ENCODE measurements around the gene CACNG6.
"Not testable (repeated sequence)": the region's sequence is repeated elsewhere in the genome, so short reads cannot be mapped to it uniquely, and the experiment has no call there.

The CACNG6 gene, protein sequence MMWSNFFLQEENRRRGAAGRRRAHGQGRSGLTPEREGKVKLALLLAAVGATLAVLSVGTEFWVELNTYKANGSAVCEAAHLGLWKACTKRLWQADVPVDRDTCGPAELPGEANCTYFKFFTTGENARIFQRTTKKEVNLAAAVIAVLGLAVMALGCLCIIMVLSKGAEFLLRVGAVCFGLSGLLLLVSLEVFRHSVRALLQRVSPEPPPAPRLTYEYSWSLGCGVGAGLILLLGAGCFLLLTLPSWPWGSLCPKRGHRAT

DNA sequence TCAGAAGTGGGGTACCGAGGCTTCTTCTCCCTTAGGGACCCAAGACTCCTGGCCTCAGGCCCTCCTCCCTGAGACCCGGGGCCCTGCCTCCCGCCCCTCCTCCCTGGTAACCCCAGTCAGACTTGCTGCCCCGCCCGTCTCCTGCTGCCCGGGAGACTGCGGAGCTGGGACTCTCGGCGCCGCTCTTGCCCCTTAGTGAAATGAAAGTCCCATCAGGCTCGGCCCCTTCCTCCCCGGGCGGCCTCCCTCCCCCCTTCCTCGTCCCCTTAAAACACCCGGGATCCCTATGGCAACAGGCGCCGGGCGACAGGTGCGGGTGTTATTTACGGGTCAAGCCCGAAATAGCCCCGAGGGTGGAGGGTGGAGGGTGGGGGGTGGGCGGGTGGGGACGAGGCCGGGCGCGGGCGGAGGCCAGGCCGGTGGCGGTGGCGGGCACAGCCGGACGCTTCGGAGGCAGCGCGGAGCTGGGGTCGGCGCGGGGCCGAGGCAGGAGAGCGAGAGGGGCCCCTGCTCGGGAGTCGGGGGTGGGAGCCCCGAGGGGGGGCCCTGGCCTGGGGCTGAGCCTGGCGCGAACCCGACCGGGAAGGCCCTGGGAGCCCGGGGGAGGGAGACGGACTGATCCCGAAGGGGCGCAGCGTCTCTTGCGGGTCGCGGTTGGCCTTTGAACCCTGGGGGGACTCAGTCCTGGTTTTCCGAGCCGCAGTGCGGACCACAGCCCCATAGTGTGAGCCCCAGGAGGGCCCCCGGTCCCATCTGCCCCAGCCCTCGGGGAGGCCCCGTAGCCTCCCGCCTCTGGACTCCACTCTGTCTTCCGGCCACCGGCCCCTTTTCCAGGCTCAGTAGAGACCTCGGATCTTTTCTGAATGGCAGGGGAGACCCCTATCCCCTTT is at the start of gene CACNG6:
CACNG6 (plus strand) TSS at position 414 of the 890 bp plus-strand sequence. CDS start 1,241 bp downstream, outside the sequence.
- peak; percentile 9 for DNase-seq

DNA sequence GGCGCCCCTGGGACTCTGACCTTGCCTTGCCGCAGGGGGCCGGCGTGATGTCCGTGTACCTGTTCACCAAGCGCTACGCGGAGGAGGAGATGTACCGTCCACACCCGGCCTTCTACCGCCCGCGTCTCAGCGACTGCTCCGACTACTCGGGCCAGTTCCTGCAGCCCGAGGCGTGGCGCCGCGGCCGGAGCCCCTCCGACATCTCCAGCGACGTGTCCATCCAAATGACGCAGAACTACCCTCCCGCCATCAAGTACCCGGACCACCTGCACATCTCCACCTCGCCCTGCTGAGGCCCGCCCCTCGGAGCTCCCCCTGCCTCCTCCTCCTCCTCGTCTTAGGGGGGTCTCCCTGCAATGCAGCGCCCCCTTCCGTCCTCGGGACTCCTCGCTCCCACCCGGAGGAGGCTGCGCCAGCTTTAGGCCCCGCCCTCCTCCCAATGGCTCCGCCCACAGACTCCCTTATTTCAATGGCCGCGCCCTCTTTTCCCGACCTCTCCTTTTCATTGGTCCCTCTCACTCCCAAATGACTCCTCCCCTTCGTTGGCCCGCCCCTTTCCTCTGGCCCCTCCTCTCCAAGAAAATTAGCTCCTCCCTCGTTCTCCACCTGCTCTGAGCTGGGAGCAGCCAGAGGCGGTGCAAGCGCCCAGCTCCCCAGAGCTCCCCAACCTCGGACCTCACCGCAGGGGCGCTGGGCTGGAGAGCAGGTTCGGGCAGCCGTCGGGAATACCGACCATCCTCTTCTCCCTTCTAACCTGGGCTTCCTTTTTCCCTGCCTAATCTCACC is 49.2 kb upstream of the CACNG6 start:
- DNase-seq, result no peak

DNA sequence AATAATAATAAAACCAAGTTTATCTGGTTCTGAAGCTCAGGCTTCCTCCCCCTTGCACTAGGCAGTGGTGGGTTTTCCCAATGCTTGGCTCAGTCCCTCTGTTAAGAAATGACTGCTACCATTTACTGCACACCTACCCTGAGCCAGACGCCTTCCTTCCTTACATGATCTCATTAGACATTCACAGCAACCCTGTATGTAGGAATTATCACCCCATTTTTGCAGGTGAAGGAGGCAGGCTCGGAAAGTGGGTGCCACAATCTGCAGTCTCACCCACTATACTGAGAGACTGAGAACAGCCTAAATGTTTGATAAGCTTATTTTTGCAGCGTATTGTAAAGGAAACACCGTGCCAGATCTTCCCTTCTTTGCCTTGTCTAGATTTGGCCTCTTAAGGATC is 47.0 kb upstream of the CACNG6 start:
- DNase-seq, result no peak

DNA sequence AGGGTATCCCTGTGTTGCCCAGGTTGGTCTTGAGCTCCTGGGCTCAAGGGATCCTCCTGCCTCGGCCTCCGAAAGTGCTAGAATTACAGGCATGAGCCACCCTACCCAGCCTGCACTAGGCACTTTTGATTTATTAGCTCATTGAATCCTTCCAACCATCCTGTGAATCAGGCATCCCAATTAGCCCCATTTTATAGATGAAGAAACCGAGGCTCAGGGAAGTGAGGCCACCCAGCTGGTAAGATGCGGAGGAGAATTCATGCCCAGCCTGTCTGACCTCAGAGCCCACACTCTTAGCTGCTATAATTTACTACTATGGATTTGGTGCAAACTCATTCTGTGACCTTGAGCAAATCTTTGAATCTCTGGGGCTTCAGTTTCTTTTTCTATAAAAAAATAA is 46.5 kb upstream of the CACNG6 start:
- DNase-seq, result no peak

DNA sequence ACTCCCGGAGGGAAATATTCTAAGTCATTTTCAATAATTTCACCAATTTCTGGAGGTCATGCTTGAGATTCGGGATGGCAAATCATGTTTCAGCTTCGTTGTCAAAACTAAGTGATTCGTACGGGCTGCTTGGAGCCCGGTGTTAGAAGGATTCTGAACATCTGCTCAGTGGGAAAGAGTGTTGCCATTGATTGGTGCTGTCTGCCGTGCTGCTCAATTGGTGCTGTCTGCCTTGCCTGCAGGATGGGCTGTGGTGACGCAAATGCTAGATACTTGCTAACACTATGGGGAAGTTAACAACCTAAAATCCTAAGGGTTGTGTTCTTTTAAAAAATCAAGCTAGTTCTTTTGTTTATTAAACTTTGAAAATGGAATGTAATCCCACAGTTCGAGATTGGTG is 46.0 kb upstream of the CACNG6 start:
- no peak for DNase-seq

DNA sequence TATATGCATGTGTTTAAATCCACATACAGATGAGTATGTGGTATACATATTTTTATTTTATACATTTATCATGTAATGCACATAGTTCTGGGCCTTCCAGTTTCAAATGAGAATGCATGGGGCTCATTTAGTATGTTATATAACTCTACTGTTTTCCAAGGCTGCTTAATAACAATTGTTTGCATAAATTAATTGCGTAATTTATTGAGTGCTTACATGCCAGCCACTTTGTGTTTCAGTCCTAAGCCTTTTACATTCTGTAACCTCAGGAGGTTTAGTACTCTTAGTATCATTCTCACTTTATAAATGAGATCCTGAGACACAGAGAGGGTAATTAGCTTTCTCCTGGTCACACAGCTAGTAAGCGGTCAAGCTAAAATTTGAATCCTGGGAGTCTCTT is 45.4 kb upstream of the CACNG6 start:
- DNase-seq, result no peak

DNA sequence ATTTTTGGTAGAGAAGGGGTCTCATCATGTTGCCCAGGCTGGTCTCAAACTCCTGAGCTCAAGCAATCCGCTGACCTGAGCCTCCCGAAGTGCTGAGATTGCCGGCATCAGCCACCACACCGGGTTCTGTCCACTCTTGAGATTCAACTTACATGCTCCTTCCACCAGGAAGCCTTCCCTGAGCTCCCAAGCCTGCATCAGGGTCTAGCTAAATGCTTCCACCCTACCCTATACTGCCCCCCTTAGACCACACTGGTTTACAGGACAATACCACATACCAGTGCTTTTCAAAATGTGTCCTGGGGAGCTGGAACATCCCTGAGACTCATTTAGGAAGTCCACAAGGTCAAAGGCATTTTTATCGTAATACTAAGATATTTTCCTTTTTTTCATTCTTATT is 43.8 kb upstream of the CACNG6 start:
- no peak for DNase-seq

DNA sequence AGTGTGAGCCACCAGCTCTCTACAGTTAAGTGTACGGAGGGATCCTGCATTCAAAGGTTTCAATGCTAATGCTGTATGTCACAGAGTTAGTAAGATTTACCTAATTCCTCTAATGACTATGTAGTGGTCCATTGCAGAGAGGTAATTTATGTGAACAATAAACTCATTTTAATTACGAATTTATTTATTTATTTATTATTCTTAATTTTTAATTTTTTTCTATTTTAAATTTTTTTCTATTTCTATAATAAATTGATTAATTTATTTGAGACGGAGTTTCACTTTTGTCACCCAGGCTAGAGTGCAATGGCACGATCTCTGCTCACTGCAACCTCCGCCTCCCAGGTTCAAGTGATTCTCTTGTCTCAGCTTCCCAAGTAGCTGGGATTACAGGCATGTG is 42.8 kb upstream of the CACNG6 start:
- not testable (repeated sequence) for DNase-seq

DNA sequence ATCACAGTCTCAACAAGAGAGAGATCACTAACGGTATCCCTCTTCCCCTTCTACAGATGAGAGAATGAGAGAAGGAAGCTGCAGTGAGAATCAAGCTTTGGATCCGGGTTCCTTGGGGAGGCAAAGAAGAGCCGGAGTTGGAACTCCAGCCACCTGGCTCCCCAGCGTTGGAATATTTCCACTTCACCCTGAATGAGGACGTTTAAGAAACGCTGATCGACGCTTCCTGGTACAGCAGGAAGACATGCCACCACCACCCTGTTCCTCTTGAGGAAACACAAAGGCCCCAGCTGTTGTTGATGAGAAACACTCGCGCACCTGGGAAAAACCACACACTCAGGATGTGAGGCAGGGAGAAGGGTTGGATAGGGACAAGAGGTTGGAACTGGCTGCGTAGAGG is 40.0 kb upstream of the CACNG6 start:
- no peak for DNase-seq

DNA sequence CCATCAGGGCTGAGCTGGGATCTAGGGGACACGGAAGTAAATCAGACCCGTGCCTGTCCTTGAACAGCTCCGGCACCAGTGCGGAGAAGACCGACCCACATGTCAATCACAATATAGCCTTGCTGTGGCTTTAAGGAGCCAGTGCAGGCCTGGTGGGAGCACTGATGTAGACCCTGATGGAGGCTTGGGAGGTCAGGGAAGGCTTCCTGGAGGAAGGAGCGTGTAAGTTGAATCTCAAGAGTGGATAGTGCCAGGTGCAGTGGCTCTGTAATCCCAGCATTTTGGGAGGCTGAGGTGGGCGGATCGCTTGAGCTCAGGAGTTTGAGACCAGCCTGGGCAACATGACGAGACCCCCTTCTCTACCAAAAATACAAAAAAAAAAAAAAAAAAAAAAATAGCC is 39.5 kb upstream of the CACNG6 start:
- no peak for DNase-seq

DNA sequence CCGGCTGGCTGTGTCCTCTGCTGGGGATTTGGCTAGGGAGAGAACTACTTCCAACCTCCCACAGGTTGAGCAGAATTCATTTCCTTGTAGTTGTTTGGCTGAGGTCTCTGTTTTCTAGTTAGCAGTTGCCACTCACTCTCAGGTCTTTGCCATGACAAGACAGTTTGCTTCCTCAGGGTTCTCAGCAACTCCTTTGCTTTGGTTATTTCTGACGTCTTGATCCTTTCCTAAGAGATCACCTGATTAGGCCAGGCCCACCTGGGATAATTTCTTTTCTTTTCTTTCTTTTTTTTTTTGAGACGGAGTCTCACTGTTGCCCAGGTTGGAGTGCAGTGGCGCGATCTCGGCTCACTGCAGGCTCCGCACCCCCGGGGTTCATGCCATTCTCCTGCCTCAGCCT is 38.1 kb upstream of the CACNG6 start:
- no peak for DNase-seq

DNA sequence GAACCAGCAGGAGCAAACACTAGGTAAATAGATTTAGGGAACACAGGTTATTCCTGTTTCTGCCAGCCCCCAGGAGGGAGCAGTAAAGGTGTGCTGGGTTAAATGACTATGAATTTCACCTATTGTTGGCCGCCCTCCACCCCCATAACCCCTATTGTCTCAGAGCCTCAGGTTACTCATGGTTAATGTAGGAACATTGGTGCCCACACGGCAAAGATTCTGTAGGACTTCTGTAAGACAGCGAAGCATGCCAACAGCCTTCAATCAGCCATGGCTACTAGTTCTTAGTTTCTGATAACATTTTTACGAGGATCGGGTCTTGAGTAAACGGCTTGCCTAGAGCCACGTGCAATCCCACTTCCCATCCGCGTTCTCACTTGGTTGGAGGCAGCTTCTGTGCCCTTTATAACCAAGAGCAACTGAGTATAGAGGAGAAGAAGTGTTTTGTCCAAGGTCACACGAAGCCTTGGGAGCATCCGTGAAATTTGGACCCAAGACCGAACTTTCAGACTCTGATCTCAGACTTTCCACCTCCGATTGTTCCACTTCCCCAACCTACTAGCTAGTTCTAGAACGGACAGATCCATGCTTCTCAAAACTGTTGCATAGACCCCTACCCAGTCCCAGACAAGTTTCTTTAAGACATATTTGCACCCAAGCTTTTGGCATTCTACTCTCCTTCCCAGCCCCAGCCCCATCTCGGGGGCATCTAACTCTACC is 33.8 kb upstream of the CACNG6 start:
- no peak for DNase-seq

DNA sequence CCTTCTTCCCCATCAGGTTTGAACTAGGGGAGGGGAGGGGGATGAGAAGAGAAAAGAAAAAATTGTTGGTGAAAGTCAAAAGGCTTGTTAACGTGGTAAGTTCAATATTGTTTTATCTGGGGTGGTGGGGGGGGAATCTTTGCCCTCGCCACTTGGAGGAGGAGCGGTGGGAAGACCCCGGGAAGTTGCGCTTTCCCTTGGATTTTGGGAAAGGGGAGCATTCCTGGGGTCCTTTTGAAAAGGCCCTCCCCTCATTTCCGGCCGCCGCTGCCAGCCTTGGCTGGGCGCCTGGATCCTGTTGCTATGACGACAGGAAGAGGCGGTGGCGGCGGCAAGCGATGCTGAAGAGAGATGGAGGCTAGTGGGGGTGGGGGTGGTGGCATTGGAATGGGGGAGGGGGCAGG is 33.3 kb upstream of the CACNG6 start:
- peak; percentile 37 for DNase-seq

DNA sequence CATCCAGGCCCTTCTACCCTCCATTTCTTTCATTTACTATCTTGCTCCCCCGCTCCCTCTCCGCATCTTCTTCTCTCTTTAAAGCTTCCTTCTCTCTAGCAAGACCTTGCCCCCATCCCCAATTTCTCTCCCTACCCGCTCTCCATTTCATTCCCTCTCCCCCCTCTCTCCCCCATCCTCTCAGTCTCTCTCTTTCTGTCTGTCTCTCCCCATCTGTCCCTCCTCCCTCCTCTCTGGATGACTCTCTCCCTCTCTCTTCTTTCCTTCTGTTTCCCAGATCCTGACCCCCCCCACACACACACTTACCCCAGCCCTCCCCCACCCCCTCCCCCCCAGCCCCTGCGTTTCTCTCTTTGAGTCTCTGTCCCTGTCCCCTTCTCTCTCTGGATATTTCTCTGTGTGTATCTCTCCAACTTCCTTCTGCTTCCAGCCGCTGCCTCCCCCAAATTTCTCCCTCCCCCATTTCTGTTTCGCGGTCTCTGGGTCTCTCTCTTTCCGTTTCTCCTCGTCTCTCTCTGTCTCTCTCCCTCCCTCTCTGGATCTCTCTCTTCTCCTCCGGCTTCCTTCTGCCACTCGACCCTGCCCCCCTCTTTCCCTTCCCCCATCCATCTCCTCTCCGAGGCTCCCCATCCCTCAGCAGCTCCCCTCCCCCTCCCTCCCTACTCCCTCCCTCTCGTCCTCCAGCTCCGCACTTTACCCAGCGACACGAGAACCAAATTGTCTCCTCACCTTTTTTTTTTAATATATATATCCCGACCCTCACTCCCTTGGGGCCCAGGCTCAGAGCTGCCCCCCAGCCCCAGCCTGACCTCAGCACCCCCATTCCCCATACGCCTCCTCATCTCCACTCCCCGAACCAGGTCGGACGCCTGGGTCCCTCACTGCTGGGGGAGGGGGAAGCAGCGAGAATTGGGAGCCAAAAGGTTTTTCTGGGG is 32.3 kb upstream of the CACNG6 start:
- no peak for DNase-seq

DNA sequence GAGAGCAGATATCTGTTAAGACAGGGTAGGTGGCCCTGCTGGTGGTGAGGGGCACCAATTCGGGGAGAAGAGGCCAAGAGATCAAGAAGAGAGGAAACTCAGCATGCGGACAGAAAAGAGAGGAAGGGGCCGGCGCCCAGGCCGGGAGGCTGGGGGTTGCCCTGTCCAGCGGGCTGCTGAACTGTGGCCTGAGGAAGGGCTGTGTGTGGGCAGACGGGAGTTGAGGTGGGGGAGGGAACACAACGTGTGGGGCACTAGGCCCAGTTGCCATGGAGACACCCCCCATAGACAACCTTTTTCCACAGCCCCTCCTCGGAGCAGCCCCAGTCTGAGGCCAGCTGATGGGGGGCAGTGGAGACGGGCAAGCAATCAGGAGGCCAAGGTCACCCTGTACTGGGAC is 31.2 kb upstream of the CACNG6 start:
- DNase-seq, result no peak

DNA sequence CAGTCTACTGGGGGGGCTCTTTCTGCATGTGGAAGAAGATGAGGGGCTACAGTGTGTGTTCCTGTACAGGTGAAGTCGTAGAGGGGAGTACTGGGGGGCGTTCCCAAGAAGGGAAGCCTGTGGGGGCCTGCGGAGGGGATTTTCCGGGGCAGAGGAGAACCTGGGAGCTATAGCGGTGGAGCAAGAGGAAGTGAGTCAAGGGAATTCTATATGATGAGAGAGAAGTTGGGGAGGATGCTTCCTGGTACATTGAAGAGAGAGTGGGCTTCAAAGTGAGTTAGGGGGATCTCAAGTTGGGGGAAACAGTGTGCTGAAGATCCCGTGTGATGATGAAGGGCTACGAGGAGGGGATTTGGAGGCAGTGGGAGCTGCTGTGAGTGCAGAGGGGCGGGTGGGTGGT is 30.6 kb upstream of the CACNG6 start:
- no peak for DNase-seq

DNA sequence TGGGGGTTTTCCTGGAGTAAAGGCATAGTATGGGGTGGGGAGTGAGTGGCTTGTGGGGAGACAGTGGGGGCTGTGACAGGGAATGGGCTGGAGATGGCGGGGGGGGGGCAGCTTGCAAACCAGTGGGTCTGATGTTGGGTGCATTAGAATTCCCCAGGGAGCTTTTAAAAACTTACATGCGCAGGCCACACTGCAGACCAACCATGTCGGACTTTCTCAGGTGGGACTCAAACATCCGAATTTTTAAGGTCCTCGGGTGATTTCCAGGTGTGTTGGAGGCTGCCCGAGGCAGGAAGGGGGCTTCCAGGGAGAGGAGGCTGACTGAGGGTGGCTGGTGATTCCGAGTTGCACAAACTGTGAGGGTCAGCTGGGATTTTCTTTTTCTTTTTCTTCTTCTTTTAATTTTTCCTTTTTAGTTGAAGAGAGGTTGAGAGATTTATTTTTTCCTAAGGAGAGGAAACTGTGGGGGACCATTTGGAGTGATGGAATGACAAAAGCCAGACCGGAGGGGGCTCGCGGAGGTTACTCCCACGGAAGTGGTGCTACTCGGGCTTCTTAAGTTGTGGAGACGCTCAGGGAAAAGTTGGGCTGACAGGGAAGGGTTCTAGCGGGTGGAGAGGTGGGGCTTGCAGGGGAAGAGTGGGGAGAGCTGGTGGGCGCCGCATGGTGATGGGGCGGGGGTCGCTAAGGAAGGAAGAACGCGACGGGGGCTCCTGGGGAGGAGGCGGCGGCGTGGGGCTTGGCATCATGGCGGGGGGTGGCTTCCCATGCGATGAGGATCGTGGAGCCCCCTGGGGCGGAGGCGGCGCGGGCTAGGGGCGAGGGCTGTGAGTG is 29.7 kb upstream of the CACNG6 start:
- DNase-seq, result no peak

DNA sequence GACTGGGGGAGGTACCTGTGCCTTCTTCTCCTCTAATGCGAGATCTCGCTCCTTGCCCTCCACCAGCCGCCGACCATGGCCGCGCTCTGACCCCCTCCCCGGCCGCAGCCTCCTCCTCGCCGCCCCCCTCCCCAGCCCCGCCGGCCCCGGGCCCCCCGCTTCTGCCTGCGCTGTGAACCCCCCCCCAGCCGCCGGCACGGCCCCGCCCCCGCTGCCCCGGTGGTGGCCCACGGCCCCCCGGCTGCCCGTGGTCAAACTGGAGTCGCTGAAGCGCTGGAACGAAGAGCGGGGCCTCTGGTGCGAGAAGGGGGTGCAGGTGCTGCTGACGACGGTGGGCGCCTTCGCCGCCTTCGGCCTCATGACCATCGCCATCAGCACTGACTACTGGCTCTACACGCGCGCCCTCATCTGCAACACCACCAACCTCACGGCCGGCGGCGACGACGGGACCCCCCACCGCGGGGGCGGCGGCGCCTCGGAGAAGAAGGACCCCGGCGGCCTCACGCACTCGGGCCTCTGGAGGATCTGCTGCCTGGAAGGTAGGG is 28.5 kb upstream of the CACNG6 start, which contains the start of gene CACNG8:
CACNG8 (plus strand) TSS at position 51 of the 545 bp plus-strand sequence.
- no peak for DNase-seq

DNA sequence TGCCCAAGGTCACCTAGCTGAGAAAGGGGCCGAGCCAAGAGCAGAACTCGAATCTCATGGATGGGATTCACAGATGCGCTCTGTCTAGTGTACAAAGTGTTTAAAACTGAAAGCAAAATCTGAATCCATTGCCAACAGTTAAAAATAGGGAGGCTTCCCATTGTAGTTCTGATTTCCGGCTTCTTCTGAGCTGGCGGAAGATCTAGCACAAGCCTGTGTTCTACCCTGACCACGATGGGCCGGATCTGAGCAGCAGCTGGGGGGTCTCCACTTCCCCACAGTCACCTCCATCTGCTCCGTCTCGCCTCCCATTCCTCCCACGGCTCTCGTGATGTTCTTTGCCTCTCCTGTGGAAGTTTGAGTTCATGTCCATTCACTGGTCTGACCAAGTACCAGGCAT is 26.3 kb upstream of the CACNG6 start:
- DNase-seq, result no peak

DNA sequence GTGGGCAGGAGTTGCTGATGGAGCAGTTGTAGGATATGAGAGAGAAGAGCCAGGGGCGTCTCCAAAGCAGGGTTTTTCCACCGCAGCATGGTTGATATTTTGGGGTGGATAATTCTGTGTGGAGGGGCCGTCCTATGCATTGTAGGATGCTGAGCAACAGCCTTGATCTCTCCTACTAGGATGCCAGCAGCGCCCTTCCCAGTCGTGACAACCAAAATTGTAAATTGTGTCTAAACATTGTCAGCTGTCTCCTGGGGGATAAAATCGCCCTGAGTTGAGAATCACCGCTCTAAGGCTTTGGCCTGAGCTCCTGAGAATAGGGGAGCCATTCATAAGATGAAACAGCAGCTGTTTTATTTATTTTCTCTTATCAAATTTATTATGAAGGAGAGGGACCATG is 24.5 kb upstream of the CACNG6 start:
- DNase-seq, result no peak
